ENCODE measurements around the gene XRCC5.
"Not testable (repeated sequence)": the region's sequence is repeated elsewhere in the genome, so short reads cannot be mapped to it uniquely, and the experiment has no call there.

XRCC5 gene

DNA sequence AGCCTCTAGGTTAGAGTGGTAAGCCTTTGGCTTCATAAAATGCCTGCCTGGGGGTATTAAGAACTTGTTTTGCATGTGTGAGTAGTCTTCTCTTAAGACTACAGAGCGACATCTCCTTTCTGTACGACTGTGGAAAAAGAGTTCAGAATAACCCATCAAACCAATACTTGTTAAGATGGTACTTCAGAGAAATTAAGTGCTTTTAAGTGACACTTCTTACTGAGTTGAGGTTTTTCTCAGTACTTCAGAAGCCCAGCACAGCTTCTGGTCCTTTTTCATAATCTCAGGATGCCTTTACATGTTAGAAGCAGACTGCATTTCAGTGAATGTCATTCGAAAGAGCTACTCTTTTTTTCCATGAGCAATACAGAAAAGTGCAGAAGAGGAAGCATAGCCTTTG lies 10.8 kb downstream of the XRCC5 start:
- no peak for DNase-seq

DNA sequence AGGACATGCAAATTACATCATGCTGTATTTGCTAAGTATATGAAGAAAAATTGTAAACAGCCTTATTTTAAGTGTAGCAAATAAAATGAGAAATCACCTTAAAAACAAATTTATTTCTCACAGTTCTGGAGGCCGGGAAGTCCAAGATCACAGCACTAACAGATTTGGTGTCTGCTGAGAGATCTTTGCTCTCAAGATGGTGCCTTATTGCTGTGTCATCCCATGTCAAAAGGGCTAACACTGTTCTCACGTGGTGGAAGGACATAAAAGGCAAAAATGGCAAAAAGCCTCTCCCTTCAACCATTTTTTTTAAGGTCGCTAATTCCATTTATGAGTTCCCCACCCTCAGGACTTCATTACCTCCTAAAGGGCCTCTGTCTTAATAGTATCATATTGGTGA lies 12.1 kb downstream of the XRCC5 start:
- no peak for DNase-seq

DNA sequence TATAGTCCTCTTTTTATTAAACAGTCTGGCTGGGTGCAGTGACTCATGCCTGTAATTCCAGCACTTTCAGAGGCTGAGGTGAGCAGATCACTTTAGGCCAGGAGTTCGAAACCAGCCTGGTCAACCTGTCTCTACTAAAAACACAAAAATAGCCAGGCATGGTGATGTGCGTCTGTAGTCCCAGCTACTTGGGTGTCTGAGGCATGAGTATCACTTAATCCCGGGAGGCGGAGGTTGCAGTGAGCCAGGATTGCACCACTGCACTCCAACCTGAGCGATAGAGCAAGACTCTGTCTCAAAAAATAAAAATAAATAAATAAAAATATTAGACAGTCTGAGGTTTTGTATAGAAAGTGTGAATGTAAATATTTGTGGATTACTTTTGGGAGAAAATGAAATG lies 17.8 kb downstream of the XRCC5 start:
- DNase-seq = no peak

DNA sequence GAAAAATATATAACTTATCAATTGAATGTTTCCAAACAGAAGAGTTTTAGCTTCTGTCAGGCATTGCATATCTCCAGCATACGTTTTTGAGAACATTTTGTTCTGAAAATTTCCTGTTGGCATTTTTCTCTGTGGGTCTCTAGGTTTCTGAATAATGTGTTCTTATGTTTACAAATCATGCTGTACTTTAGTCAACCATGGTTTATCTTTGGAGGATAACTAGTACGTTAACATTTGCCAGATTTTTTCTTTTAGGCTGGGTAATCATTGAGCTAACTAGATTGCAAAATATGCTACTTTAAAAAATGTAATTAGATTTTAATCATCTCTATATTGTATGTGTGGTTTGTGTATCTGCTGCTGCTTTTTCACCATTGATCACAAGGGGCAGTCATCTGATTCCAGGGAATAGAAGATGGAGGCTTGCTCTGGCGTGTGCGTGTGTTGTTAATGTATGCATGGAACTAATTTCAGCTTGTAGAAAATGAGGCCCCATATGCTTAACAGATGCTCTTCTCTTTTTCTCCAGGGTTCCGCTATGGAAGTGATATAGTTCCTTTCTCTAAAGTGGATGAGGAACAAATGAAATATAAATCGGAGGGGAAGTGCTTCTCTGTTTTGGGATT lies 21.3 kb downstream of the XRCC5 start:
- no peak for DNase-seq

DNA sequence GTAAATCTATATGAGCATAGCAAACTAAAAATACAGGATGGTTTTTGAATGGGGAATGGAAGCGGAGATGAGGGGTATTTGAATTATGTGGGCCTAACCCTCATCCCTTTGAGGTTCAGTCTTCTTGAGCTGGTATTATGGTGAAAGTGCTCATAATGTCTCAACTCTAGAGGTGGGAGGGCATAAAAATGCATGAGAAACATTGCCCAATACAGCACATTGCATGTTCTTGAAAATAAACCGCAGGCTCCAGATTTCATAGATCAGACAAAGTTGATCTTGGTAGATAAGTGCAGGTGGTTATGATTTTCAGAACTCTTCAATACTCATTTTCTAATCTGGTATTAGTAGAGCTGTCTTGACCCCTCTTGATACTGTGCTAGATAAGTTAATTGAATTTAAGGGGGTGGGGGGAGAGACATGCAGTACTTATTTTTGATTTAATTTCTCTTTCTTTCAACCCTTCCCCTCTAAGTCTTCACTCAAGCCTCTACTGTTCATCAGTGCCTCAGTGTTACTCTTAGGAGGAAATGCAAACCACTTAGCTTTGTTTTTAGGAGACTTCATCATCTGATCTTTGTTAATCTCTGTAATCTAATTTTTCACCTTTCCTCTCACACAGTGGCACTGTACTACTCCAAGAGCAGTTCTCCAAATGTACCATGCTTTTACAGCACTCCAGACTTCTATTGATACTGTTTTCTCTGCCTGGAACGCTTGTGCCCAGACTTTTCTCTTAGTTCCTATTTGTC lies 22.2 kb downstream of the XRCC5 start:
- DNase-seq = no peak

DNA sequence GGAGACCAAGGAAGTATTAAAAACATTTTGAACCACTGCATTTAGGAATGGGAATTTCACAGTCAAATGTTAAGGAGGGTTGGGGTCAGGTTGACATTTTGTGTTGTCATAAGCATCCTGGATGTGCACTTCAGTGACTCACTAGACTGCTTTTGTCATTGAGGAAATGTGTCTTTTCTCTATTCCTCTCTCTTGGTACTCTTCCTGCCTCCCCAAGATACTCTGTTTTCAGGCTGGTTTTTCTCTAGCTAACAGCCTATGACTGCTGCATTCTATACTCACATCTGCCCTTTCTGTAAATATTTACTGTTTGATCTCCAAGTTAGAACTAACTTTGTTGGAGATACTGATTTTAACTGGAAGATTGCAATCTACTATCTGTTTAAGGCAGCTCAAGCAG lies 23.4 kb downstream of the XRCC5 start:
- no peak for DNase-seq

DNA sequence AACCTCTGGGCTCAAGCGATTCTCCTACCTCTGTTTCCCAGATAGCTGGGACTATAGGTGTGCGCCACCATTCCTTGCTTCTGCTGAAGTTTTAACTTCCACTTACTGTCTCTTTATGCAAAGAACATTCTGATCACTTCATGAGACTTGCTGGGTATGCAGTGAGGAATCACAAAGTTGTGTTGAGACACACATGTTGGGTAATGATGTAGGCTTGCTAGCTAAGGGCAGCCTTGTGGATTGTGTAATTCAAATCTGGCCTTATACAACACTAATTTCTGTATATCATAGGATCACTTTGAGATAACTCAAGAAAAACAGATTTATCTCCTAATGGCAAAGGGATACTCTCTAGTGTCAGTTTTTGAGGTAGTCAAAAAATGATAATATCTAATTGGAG lies 24.2 kb downstream of the XRCC5 start:
- no peak for DNase-seq

DNA sequence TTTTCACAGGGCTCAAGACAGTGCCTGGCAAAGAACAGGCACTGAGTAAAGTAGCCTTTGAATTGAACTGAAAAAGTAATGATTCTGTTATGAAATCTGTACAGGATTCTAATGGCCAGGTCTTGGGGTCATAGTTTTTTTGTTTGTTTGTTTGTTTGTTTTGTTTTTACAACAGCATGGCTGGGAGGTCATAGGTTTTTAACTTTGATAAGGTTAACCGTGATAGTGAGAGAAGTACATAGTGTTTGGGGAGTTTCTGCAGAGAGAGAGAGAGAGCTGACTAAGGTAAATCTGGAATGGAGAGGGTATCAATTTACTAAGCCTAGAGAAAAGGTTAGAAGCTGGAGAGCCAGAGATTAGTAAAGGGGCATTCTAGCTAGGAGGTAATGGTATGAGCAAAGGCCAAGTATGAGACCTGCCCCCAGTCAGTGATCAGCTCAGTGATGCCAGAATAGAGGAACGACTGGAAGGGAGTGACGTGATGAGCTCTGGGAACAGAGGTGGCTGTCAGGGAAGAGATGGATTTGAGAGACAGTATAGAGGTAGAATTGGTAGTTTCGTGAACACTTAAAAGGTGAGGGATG lies 25.9 kb downstream of the XRCC5 start:
- DNase-seq = no peak

DNA sequence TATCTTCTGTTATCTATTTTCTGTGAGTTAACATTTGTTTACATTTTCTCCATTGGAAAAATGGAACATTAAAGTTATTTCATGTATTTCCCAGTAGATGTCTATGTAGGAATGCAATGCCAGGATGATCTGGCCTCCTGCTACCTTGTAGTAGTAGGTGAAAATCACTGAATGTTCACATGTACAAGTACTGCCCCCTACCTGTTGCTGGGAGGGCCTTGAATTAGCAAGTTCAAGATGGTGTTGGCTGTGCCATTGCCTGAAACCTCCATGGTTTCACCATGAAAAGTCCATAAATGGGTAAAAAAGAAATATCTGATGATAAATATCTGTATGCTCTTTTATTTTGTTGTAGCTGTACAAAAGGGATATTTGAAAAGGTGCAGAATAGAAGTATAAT lies 30.7 kb downstream of the XRCC5 start:
- DNase-seq = peak; percentile 50

DNA sequence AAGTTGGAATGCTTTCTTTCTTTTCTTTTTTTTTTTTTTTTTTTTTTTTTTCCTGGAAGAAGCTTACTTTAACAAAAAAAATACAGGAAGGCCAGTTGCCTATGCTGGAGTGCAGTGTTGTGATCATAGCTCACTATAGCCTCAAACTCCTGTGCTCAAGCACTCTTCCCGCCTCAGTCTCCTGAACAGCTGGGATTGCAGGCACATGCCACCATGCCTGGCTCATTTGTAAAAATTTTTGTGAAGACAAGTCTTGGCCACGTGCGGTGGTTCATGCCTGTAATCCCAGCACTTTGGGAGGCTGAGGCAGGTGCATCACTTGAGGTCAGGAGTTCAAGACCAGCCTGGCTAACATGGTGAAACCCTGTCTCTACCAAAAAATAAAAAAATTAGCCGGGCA lies 32.4 kb downstream of the XRCC5 start:
- DNase-seq = not testable (repeated sequence)

DNA sequence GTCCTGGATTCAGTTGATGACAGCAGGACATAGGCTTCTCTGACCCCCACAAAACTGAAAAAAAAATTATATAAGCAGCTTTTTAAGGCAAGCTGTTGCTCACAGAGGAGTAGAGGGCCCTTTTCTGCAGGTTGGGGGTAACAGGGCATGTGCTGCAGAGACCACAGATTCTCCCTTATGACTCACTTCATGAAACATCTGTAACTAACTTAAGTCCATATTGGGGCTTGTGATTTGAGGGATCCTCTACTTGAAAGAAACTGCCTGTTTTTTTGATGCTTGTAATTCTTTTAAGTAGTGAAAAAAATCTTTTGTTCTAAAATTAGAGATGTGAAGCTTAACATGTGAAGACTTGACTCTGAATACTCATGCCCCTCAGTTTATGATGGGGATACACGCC lies 33.4 kb downstream of the XRCC5 start:
- no peak for DNase-seq

DNA sequence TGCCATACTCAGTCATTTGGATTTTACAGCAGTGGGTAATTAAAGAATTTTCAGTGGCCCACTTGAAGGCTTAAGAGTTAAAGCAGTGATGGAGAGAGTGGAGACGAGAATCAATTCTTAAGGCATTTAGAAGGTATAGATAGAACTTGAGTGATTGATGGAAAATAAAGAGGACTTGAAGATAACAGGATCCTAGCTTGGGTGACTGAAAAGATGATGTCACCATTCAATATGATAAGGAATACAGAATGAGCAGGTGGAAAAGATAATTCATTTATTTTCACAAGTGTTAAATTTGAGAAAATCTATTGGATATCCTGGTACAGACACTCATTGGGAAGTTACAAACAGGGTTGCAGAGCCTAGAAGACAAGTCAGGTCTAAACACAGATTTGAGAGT lies 35.2 kb downstream of the XRCC5 start:
- no peak for DNase-seq

DNA sequence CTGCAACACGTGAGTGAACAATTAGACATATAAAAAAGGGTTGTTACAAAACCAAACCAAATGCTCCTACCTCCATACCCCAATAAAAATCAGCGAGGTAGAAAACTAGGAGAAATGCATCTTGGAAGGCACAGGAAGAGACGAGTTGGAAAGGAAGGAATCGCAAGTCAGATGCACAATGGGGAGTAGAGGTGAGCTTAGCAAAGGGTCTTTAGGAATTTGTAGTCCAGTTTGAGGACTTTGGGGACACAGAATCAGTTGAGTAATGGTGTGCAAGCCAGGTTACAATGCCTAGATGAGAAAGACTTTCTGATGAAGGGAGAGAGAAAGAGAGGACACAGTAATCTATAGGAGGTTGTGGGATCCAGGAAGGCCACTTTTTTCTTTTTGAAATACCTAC lies 35.7 kb downstream of the XRCC5 start:
- DNase-seq = no peak

DNA sequence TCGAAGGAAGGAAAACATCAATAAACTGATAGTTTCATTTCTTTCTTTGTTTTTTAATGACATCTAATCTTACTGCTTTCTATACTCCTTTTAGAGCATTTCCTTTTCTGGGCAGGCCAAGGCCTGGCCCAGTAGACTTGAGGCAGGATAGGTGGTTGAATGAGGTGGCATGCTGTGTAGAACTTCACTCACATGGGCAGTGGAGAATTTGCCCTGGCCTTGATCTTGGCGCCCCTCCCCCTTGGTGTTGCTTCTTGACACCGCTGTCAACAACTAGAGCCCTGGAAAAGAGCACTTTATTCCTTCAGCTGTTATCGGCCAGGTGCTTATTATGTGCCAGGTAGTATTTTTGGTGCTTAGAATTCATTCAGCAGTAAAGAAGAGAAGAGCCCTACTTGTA lies 37.4 kb downstream of the XRCC5 start:
- no peak for DNase-seq

DNA sequence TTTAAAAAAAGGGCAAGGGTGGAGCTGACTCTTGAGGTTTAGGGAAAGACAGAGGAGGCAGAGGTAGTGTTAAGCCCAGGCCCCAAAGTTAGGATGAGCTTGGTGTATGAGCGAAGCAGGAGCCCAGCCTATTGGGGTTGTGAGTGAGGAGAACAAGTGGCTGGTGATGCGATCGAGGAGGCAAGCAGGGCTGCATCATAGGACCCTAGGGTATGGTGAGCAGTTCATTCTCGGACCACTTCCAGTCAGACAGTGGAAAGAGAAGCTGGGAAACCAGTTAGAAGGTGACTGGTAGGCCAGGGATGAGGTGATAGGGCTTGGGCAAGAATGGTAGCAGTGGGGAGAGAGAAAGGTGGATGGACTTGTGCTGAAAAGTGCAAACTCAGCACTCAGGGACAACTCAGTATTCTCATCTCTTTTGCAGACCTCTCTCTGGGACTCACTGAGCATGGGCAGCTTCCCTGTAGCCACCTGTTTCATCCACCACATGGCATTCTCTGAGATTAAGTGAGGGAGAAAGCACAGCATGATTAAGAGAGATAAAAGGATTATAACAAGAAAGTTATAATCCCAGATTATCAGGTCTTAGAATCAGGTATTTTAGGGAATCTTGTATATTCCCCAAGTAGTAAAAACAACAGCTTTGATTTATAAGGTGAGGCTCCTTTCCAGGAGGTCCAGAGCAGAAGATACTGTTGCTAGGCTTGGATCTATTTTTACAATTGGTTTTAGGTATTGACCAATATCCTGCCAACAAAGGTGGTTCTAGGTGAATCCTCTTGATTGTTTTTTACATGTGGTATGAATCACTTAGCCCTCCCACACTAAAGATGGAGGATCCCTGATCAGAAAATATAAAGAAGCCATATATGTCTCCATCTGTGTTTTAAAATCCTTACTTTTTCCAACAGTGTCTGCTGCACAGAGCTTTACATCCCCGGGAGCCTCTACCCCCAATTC lies 38.3 kb downstream of the XRCC5 start:
- DNase-seq = no peak

DNA sequence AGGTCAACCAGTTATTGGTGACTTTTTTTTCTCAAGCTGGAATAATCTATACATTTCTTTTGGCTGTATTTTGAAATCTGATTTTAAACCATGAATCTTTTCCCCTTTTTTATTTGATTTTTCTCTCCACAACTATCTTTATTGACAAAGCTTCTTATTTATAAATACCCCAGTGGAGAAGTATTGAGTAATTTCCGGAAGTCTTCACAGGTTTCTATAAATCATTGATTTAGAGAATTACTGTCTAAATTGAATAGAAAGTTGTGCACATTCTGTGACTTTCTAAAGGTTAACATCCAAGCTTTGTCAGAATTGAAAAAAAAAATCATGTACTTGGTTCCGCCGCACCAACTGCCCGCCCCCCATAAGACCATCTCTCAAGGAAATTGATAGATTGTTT lies 39.8 kb downstream of the XRCC5 start:
- DNase-seq = no peak

DNA sequence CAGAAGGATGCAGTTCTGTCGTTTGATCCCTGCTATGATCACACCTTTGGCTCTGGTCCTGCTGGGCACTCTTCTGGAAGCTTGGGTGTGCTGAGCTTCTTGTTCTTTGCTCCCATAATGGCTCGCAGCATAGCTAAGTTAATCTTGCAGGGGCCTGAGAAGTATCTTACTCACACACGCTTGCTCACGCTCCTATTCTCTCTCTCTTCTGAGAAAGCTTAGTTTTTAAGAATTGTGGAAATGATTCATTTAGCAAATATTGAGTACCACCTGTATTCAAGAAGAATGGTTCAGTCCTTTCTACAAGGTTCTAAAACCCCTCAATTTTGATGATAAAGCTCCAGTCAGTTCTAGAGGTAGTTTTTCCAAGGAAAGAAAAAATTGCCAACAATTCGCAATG lies 40.6 kb downstream of the XRCC5 start:
- no peak for DNase-seq

DNA sequence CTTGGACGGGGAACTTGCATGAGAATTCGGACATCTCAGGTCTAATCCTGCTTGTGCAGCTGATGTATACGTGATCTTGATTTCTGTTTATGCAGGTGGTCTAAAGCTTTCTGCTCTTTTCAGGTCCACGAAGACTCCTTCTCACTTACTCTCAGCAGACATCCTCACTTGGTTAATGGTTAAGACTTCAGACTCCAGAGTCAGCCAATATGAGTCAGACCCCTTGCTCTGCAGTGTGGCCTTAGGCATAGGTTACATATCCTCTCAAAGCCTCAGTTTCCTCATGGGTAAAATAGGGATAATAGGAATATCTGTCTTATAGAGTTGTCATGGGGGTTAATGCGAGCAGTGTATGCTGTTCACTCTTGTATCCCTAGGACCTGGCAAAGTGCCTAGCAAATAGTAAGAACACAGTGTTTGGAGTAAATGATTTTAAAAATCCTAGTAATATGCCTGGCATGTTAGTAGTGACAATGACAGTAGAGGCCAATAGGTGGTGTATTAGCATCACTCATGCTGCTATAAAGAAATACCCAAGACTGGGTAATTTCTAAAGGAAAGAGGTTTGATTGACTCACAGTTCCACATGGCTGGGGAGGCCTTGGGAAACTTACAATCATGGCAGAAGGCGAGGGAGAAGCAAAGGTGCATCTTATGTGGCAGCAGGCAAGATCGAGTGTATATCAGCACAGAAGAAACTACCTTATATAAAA lies 42.3 kb downstream of the XRCC5 start:
- DNase-seq = no peak

DNA sequence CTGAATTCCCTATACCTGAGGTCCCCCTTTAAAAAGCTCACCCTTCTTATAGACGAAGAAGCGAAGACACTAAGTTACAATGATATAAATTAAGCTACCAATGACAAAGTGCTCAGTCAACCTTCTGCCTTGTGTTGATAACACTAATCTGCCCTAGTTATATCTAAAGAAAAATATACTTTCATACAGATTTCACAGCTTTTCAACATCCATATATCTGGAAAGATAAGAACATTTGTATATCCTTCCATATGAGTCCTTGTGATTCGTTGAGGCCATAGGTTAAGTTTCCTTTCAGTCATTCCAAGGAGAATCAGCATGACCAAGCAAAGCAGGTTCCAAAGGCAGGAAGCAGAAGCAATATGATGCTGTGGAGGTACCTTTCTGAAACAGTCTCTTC lies 46.8 kb downstream of the XRCC5 start:
- DNase-seq = no peak

DNA sequence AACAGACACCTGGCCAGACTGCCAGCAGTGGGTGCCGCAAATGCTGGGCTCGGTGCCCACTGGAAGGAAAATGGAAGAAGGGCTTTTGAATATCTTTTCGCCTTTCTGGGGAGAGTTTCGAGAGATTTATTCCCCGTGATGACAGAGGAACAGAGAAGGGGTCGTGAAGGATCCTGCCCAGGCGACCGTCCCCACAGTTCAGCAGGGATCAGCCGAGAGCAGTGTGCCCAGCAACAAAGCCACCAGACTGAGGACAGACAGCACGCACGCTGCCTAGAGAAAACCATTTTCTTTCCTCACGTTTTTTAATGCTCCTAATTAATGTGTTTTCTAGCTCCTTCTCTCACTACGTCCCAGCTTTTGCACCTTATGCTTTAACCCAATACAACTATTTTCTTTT lies 47.7 kb downstream of the XRCC5 start:
- no peak for DNase-seq

DNA sequence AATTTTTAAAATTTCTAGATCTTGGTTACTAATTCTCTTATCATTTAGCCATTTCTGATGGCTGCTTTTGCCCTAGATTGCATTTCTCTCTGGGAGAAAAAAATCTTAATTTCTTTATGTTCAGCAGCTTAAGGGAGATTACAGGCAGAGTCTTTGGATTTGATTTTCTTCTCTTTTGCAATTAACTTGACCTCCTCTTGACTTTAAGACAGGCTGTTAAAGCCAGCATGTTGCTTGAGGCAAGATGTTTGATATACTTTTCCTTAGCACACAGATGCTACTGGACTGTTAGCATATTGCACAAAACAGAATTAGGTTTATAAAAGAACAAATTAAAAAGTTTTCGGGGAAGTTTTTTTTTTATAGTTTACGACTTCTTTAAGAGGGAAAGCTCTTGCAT lies 50.0 kb downstream of the XRCC5 start:
- no peak for DNase-seq

DNA sequence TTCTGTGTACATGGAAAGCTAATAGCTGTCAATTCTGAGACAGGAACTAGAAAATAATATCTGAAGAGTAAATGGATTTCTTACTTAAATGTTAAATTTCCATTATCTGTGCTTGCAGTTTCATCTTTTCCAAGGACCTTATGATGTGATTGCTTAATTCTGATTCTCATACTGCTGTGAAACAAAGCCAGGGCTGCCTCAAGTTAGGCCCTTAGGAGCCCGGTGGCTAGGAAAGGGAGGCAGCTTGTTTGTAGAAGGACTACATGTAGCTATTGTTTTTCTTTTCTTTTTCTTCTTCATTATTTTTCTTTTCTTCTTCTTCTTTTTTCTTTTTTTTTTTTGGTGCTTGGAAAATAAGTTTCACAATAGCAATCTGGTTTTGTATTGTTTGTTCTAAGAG lies 50.5 kb downstream of the XRCC5 start:
- no peak for DNase-seq

DNA sequence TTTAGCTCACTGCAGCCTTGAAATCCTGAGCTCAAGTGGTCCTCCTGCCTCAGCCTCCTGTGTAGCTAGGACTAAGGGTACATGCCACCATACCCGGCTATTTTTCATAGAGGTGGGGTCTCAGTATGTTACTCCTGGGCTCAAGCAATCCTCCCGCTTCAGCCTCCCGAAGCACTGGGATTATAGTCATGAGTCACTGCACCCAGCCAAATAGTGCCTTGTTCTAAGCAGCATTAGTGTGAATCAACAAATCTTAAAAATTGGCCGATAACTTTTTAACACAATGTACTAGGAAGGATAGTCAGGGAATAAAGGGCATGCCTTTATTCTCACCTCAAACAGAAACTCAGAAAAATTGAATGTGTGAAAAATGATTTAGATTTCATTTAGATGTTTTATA lies 51.6 kb downstream of the XRCC5 start:
- DNase-seq = no peak
